NCI-H446 treated with DMSO at 0.1 percent for 48 hours (cell line): ENCODE data around the gene CYREN.

Experiments used
- DNase-seq: peaks from one replicate; lab custom pipeline; 2025; lab: John Stamatoyannopoulos, UW

CYREN gene

DNA sequence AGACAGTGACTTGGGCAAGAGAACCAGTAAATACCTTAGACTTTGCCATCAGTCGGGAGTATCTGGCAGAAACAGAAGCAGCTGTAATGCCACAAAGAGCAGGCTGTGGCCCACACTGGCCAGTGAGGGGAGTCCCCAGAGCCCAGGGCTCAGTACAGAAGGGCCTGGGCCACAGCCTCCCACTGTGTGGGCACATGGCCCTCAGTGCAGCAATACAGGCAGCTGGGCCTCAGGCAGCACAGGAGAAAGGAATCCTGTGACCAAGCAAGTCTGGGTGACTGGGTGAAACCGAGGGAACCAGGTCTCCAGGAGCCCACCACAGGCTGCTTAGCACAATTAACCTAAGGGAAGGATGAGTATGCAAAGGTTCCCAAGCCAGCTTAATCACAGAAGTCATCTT is 26.8 kb upstream of the CYREN start:
- no peak for DNase-seq

DNA sequence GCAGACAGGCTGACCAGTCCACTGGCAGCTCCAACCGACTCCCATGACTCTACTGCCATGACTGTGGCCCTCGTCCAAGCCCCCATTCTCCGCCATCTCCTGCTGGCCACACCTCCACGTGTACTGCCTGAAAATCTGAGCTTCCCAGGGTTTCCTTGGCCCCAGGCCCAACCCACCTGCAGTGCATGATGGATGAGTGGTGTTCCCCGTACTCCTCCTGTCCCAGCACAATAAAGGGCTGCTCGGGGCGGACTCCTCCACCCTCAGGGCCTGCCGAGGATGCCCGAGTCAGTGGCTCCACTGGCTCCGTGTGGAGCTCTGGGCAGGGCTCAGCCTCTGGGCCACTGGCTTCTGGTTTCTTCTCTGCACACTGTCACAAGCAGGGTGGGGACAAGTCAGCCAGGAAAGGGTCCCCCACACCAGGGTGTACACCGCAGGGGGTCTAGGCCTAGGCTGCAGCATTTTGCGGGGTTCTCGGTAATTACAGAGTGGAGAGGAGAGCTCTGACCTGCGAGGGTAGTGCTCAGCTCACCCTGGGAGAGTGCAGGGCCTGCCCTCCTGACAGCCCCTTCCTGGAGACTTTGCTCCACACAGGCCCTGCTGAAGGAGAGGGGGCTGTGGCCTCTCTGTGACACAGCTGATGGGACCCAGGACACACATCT is 25.6 kb upstream of the CYREN start:
- DNase-seq = no peak

DNA sequence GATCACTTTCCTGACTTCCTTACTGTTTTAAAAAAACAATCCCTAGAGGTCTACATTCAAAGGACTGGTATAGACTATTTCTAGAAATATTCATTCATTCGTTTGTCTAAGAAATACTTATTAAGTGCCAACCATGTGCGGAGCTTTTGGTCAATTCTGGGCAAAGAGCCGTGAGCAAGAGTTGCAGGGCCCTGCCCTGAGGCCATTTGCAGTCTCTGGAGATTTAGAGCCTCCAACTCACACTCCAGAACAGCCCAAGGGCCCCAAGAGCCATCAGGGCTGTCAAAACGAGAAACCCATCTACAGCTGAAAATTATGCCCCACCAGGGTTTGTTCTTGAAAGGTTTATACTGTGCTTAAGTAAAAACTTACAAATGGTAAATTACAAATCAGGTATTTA is 24.6 kb upstream of the CYREN start:
- no peak for DNase-seq

DNA sequence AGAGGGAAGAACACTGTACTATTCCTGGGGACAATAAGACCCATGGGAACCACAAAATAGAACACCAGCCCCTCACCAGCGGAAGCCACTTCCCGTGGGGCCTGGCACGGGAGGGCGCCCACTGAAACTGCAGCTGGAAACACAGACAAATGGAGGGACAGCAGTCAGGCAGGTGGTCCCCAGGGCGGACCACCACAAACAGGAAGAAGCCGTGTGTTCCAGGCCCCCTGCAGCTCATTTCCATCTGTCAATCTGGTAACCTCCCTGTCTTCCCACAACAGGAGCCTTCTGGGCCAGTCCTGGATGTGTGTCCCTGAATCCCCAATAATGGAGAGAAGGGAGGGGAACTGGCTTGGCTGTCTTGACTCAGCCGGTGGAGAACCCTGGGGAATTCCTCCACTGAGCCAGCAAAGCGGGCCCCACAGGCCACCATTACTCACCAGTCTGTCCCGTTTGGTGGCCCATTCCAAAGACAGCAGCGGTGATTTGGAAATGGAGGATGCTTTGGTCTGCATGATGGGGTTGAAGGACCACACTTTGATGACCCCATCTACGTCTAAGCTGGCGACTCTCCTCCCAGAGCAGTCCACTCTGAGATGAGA is 24.1 kb upstream of the CYREN start:
- DNase-seq = no peak

DNA sequence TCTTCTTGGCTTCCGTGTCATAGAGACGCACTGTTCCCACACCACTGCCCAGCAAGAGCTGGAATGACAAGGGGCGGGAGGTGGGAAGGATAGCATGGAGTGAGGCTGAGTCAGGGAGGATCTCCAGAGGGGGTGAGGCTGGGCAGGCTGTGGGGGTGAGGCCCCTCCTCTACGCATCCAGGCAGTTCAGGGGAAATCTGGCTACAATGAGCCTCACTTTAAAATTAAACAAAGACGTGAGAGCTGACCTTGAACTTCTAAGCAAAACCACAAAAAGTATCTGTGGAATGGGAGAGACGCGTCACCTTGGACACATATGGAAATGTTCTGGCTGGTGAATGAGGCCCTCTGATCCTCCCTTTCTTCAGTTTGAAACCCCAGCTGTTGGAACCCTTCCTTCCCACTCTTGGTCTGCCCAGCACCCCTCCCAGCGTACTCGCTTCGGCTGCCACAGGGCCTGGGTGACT is 23.1 kb upstream of the CYREN start:
- DNase-seq = no peak

DNA sequence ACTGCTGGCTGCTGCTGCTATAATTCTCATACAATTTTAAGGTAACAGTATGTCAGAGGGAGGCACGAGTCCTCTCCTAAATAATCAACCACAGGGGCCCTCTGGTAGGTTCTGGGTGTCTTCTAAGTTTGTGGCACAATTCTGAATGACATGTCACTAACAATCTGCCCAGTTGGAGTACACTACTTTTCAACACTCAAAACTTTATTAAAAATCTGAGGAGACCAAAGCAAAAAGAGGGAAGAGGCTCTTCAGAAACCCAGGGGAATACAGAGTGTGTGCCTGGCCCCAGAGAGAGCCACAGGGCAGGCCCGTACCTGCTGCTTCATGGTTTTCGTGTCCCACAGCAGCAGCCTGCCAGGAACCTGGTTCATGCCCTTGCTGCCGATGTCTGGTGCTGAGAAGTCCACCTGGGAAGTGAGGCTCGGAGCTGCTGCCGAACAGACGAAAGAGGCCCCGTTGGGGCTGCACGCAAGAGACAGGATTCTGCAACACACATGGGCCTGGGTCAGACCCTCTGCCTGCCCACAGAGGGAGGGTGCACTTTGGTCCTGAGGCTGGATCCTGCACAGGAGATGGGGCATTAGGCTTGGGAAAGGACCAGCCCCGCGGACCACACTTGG is 22.5 kb upstream of the CYREN start:
- DNase-seq = no peak

DNA sequence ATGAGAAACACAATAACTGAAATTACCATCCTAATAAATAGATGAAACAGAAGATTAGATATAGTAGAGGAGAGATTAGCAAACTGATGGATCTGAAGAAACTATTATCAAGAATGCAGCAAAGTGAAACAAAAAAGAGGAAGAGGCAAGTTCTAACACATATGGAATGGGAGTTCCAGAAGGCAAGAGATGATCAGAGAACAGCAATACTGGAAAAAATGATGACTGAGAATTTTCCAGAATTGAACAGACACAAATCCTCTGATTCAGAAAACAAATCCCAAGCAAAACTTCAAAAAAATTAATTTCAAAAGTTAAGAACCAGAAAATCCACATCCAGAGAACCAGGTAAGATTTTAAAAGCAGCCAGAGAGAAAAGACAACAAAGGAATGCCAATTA is 20.2 kb upstream of the CYREN start:
- DNase-seq = no peak

DNA sequence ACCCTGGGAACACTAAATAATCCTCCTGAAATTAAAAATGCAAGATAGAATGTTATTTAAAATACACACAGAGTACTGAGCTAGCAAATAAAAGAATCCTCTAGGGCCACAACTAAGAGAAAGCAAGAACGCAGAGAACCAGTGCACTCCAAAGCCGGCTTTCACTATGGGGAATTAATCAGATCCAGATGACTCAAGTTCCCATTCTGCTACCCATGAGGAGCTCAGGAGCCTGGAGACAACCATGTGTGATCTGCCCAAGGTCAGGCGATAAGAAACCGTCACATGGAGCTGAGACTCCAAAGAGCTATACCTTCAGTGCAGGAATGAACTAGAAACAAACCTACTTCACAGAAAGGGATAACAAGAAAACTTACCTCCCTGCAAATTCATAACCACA is 19.5 kb upstream of the CYREN start:
- no peak for DNase-seq

DNA sequence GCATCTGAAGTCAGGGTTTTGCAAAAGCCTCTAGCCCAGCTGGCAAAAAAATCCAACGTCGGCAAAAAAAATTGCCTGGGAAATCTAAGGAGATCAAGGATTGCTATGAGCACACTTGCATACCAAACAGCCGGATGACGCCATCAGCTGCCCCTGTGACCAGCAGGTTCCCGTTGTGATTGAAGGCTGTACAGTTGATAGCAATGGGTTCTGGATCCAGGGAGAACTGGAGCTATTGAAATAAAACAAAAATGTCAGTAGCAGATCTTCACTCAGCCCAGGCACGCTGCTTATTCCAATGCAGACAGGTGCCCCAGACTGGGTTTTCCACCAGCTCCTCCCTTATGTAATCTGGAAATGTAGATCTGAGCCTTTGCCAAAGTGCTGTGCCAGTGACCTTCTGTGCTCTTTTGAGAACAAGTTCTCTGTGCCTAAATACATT is 18.7 kb upstream of the CYREN start:
- no peak for DNase-seq

DNA sequence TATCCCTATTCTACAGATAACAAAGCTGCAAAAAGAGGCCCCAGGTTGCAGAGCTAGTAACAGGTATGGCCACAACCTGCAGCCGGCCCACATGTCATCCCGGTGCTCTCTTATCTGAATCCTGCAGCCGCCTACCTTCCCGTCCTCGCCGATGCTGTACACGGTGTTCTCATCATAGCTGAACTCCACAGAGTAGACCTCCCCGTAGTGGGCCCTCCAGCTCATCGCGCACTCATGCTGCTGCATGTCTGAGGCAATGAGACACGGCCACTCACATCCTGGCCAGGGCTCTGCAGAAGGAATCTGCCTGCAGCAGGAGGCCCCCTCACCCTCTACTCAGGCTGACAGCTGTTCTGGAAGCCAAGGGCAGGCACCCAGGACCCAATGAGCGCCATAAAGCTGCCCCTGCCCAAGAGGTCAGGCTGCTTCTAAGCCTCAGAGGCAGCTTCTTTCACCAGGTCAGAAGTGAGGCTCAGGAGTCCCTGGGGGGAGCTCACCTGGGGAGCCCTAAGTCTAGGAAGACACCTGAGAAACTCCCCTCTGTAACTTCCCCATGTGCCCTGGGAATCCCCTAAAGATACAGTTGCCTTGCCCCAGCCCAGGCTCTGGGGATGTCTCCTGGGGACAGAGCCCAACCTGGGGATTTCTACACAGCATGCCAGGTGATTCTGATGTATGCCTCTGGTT is 17.9 kb upstream of the CYREN start:
- DNase-seq = no peak

DNA sequence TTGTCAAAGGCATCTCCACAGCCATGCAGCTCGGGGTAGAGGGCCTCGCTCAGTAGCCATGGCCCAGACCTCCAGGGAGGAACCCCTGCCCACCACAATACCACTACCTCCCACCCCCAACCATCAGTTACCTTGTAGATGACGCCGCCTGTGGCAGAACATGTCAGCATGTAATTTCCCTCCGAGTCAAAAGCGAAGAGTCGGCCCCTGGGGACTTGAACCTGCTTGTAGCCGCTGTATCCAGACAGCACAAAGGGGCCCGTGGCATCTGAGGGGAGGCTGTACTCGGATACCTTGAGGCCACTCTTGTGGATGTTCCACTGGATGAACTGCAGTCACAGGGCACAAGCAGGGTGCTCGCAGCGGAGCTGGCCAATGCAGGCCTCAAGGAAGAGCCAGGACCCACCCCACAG is 16.3 kb upstream of the CYREN start:
- DNase-seq = no peak

DNA sequence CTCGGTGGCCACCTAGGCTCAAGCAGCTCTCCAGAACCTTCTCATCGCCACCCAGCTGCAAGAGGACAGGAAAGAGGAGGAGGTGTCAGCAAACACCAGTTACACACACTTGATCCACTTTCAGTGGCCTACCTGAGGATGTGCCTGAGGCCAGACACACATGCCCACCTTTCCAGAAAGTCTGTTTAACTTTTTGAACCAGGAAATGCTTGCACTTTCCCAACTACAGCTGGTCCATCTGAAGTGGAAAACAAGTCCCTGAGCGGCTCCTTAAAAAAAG is 15.7 kb upstream of the CYREN start:
- no peak for DNase-seq

DNA sequence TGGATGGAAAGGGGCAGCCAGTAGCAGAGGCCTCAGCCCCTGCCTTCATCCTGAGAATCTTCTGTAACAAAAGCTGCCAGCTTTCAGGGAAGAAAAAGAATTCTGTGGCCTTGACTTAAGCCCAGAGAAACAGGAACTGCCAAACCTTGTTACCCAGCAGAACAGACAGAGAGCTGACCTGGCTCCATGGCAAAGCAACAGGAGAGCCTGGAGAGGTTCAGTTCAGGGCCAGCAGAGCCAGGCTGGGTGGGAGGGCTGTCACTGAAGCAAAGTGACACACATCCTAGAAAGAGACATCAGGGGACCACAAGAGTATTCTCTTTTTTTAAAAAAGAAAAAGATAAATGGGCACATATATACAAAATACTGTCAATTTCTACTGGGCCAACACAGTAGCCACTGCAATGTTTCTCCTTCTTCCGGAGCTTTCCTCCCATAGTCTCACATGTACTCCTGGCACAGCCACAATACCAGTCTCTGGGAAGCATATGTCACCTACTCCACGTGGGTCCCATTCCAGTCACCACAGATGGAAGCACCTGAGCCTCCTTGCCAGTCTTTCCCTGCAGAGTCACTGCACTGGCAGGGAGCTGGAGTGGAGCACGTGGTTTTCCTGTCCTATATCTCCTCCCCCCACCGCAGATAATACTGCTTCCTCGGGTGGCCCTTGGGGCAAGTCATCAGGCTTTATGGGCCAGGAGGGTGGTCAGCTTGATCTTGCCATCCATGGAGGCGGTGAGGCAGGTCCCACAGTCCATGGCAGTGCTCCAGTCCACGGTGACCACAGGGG is 15.2 kb upstream of the CYREN start:
- DNase-seq = no peak

DNA sequence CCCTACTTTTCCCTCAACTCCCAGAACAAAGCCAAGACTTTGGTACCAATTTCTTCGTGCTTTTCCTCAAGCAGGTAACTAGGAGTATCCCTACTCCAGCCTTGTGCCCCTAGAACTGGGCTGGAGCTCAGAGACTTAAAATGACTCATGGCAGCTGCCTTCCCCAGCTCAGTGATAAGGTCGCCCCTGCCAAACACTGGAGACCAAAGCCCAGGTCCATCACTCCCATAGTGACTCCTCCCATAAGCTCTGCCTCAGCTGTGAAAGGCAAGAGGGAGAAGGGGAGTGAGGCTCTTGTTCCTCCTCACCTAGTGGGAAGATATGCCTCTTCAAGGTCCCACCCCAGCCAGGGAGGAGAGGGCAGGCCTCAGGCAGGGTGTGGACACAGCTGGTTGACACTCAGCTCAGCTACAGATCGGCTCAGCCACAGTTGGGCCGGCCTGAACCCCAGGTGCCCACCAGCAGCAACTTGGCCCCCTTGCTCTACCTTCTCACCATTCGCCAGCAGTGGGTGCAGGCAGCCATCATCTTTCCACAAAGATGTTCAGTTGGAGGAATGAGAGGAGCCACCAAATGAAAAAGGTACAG is 13.8 kb upstream of the CYREN start:
- no peak for DNase-seq

DNA sequence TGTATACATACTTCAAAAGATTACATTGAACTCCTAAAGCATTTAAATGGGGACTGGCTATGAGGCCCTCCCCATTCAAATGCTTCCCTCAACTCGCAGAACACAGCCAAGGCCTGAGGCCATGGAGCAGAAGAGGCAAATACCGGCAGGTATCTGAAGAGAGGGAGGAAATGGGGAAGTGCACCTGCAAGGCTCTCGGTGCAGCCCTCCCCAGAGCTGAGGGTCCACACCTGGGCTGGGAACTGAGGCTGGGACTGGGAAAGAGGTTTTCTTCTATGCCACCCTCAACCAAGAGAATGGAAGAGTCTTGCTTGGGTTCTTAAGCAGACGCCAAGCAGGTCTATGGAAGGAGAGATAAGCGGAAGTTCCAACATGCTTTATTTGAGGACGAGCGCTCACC is 13.0 kb upstream of the CYREN start:
- no peak for DNase-seq

DNA sequence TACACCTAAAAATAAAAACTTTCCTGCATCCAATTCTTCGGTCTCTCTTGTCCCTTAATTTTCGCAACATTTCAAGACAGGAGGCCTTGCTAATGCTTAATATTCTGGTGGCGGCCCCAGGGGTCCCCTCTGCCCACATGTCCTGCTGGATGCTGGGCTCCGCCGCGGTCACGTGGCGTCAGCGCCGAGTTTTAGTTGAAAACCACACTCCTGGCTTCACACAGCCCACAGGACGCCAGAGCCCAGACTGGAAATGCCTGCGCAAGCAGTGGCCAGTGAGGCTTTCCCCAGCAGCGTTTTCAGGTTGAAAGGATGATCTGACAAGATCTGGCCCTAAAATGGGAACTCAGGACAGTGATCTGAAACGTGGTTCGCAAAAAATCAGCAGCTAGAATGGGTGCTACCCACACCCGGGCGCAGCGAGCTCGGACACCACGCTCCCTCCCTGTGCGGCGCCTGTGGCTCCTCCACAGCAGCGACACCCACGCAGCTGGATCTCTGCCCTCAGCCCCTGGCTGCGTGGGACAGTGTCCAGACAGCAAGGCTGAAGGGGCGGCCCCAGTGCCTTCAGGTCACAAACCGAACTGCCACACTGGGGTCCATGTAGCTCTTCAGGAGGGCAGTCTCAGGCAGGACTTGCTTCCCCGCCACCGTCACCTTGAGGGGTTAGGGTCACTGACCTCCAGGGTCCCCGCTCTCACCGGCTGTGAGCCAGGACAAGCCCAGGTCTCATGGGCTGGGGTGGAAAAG is 11.6 kb upstream of the CYREN start:
- no peak for DNase-seq

DNA sequence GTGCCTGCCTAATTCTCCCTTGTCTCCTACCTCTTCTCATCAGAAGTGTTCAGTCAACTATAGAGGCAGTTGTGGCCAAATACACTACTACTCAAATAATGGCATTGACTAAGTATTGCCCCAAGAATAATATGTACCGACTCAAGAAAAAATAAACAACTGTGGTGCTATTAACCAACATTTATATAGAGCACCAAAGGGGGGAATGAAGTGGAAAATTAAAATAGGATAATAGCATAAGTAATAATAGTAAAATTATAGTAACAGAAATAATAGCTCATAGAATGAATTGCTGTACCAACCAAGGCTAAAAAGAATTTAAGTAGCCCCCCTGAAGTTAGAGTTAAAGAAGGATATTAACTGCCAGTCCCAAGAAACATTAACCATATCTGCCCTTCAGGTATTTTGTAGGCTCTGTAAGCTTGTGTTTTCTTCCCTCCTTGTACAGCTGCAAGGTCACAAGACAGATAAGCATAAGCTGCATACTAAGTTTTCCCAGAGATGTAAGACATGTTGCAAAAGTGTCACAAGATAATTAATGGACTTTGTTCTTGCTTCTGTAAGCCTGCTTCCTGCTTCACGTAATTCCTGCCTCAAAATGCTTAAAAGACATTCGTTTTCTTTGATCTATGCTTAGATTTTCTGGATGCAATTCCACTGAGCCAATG is 10.9 kb upstream of the CYREN start:
- no peak for DNase-seq

DNA sequence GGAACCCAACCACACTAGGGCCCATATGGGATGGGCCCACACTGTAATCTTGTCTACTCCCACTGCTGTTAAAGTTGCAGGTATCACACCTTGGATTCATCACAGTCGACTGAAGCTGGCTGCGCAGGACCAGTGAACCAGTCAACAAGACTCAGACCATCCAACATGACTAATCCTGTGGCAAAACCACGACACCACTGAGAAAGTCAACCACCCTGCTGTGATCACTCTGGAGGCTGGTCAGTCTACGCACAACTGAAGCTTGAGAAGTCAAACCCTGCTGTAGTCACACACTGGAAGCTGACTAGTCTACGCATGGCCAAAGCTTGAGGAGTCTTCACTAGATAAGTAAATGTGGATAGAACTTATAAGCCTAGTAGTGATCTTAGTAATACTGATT is 9.6 kb upstream of the CYREN start:
- no peak for DNase-seq

DNA sequence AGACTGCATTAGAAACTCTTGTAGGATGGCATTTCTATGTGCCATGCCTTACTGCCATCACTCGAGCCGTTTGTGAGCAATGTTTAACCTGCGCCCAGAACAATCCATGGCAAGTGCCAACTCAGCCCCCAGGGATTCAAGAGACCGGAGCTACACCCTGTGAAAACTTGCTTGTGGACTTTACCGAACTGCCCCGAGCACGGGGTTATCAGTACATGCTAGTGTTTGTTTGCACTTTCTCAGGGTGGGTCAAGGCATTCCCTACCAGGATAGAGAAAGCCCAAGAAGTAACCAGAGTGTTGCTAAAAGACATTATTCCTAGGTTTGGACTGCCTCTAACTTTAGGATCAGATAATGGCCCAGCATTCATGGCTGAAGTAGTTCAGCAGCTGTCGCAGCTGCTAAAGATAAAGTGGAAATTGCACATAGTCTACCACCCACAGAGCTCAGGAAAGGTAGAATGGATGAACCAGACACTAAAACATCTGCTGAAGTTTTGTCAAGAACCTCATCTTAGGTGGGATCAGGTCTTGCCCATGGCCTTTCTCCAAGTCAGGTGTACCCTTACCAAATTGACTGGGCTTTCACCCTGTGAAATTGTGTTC is 8.9 kb upstream of the CYREN start:
- DNase-seq = no peak

DNA sequence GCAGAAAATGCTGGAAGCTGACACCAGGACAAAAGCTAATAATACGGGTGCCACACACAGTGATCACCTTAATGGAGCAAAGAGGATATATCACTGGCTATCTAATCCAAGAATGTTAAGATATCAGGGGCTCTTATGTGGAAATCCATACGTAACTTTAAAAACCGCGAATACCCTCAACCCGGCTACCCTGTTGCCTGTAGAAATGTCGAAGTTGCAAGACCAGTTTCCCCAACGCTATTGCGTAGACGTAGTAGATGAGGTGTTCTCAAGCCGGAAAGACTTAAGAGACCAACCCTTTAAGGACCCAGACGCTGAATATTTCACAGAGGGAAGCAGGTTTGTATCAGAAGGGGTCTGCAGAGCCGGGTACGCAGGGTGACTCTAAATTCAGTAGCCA is 7.9 kb upstream of the CYREN start:
- no peak for DNase-seq
